ENCODE results near the gene ACBD3. TPM values are rescaled to one million over a fixed set of nuclear protein-coding genes. Genes with fewer than 3 reads are reported as not detected.

ACBD3 gene
- total and polyA plus RNA-seq, 8 donors: 40.7 to 56.9 (median 53.3) TPM

- intact Hi-C loops (cut with DNase I): no loop called here
- Histone ChIP-seq H3K4me1 (peaks cover 0 to 13% of the 10 kb centered on the region in 2 donors), H3K27ac (no peak overlapping the region), H3K4me3 (peak overlapping the region; percentile 33 to 34), H3K27me3 (peaks cover 8 to 45% of the 10 kb centered on the region in 2 donors), H3K9me3 (no peaks in the 10 kb centered on the region), H3K36me3 (no peaks in the 10 kb centered on the region)
- peak in 3 of 4 donors; percentile 14 to 78 (median 19) for DNase-seq
- peak; percentile 72 for ATAC-seq
- no peak for TF ChIP-seq CTCF (IDR thresholded peaks at IDR 0.05)
These were observed 37.3 kb upstream of the ACBD3 start for GRCh38 chr1:226223786-226224244.

GRCh38 chr1:226223157-226223785 is 36.7 kb upstream of the ACBD3 start, which contains the start of gene MIXL1:
Gene MIXL1 (plus strand): TSS chr1:226223664. CDS start chr1:226223682, 18 bp downstream.
- no peak for TF ChIP-seq CTCF (IDR thresholded peaks at IDR 0.05)
- Histone ChIP-seq H3K9me3 (no peaks in the 10 kb centered on the region), H3K4me3 (peak within 1 kb of the TSS; percentile 33 to 34), H3K36me3 (no peaks in the 10 kb centered on the region), H3K27me3 (peaks cover 8 to 45% of the 10 kb centered on the region in 2 donors), H3K27ac (no peak within 1 kb of the TSS), H3K4me1 (peaks cover 0 to 13% of the 10 kb centered on the region in 2 donors)
- intact Hi-C loops (cut with DNase I): no loop called here
- DNase-seq: peak in 1 of 4 donors; percentile 8
- peak; percentile 33 for ATAC-seq

GRCh38 chr1:226222686-226223085 is 36.1 kb upstream of the ACBD3 start:
- Histone ChIP-seq H3K27ac (no peak overlapping the region), H3K36me3 (no peaks in the 10 kb centered on the region), H3K4me3 (no peak overlapping the region), H3K27me3 (peaks cover 8 to 45% of the 10 kb centered on the region in 2 donors), H3K4me1 (peaks cover 0 to 13% of the 10 kb centered on the region in 2 donors), H3K9me3 (no peaks in the 10 kb centered on the region)
- intact Hi-C loops (cut with DNase I): no loop called here
- no peak for TF ChIP-seq CTCF (IDR thresholded peaks at IDR 0.05)
- no peak for ATAC-seq
- no peak for DNase-seq

GRCh38 chr1:226220473-226221189 is 34.1 kb upstream of the ACBD3 start:
- no peak overlapping the region for H3K27ac ChIP-seq
- TF ChIP-seq CTCF (IDR thresholded peaks at IDR 0.05): no peak
- peaks cover 0 to 13% of the 10 kb centered on the region in 2 donors for H3K4me1 ChIP-seq
- H3K36me3 ChIP-seq: no peaks in the 10 kb centered on the region
- no peak for DNase-seq
- ATAC-seq: no peak
- no peak overlapping the region for H3K4me3 ChIP-seq
- peaks cover 8 to 38% of the 10 kb centered on the region in 2 donors for H3K27me3 ChIP-seq
- H3K9me3 ChIP-seq: no peaks in the 10 kb centered on the region
- intact Hi-C loops (cut with DNase I): no loop called here

GRCh38 chr1:226217273-226217672 is 30.7 kb upstream of the ACBD3 start:
- H3K27ac ChIP-seq: no peak overlapping the region
- no peak for DNase-seq
- ATAC-seq: no peak
- no peak for TF ChIP-seq CTCF (IDR thresholded peaks at IDR 0.05)
- no peaks in the 10 kb centered on the region for H3K9me3 ChIP-seq
- no peaks in the 10 kb centered on the region for H3K4me1 ChIP-seq
- no peak overlapping the region for H3K4me3 ChIP-seq
- H3K36me3 ChIP-seq: no peaks in the 10 kb centered on the region
- intact Hi-C loops (cut with DNase I): no loop called here
- peaks cover 0 to 5% of the 10 kb centered on the region in 2 donors for H3K27me3 ChIP-seq
